ENCODE data around the gene IL10RB.

Gene IL10RB

GRCh38 chr21:33228455-33228854, 37.7 kb upstream of the IL10RB start:
- DNase-seq (ENCODE audit: low read depth in 1 of 2, low spot score in 1 of 2): no peak
- Histone ChIP-seq H3K27me3 (ENCODE audit: insufficient read depth, poor library complexity, severe bottlenecking) (no peaks in the 10 kb centered on the region), H3K27ac (replicated peaks) (no peak overlapping the region), H3K4me3 (replicated peaks; ENCODE audit: insufficient read depth, low read length) (no peak overlapping the region)
- no peak for TF ChIP-seq REST (IDR thresholded peaks at IDR 0.05; ENCODE audit: insufficient replicate concordance, low read depth)
- no peak for TF ChIP-seq SPI1 (IDR thresholded peaks at IDR 0.05; ENCODE audit: borderline replicate concordance, low read depth)
- no peak for TF ChIP-seq GABPA (IDR thresholded peaks at IDR 0.05; ENCODE audit: low read depth)
- no peak for TF ChIP-seq POLR2AphosphoS5 (IDR thresholded peaks at IDR 0.05; ENCODE audit: low read depth)
- TF ChIP-seq CTCF (IDR thresholded peaks at IDR 0.05; ENCODE audit: insufficient read depth, low read length): no peak

- Histone ChIP-seq H3K27me3 (ENCODE audit: insufficient read depth, poor library complexity, severe bottlenecking) (no peaks in the 10 kb centered on the region), H3K27ac (replicated peaks) (peak overlapping the region; percentile 36; the same call in 1 of the 2 replicates), H3K4me3 (replicated peaks; ENCODE audit: insufficient read depth, low read length) (peak overlapping the region; percentile 41)
- TF ChIP-seq GABPA (IDR thresholded peaks at IDR 0.05; ENCODE audit: low read depth): no peak
- no peak for TF ChIP-seq POLR2AphosphoS5 (IDR thresholded peaks at IDR 0.05; ENCODE audit: low read depth)
- no peak for TF ChIP-seq CTCF (IDR thresholded peaks at IDR 0.05; ENCODE audit: insufficient read depth, low read length)
- TF ChIP-seq REST (IDR thresholded peaks at IDR 0.05; ENCODE audit: insufficient replicate concordance, low read depth): no peak
- no peak for TF ChIP-seq SPI1 (IDR thresholded peaks at IDR 0.05; ENCODE audit: borderline replicate concordance, low read depth)
- no peak for DNase-seq (ENCODE audit: low read depth in 1 of 2, low spot score in 1 of 2)
Observed at GRCh38 chr21:33229099-33229783, 36.9 kb upstream of the IL10RB start.

GRCh38 chr21:33229784-33230544, 36.2 kb upstream of the IL10RB start, which contains the start of gene IFNAR2:
Gene IFNAR2 (plus strand): TSS chr21:33229938. CDS start chr21:33241923, 11,985 bp downstream.
- Histone ChIP-seq H3K4me3 (replicated peaks; ENCODE audit: insufficient read depth, low read length) (peak within 1 kb of the TSS; percentile 99), H3K27ac (replicated peaks) (peak within 1 kb of the TSS; percentile 72), H3K27me3 (ENCODE audit: insufficient read depth, poor library complexity, severe bottlenecking) (no peaks in the 10 kb centered on the region)
- no peak for TF ChIP-seq GABPA (IDR thresholded peaks at IDR 0.05; ENCODE audit: low read depth)
- peak; percentile 45; the same call in 1 of the 2 replicates for TF ChIP-seq POLR2AphosphoS5 (IDR thresholded peaks at IDR 0.05; ENCODE audit: low read depth)
- DNase-seq (ENCODE audit: low read depth in 1 of 2, low spot score in 1 of 2): peak; percentile 56 to 64

Measured in HL-60 (cell line).